ENCODE results near the gene TMEM218. TPM values are rescaled to one million over a fixed set of nuclear protein-coding genes. Genes with fewer than 3 reads are reported as not detected.

Gene TMEM218
- total RNA-seq, 1 donor from 2014 or later = 19.0 TPM

- no peak overlapping the region for H3K4me3 ChIP-seq
- H3K9me3 ChIP-seq = no peaks in the 10 kb centered on the region
- no peaks in the 10 kb centered on the region for H3K27me3 ChIP-seq
- no peak overlapping the region for H3K27ac ChIP-seq
- DNase-seq (no peak), ATAC-seq (no peak)
- H3K4me1 ChIP-seq = peaks cover 5% of the 10 kb centered on the region
- no peaks in the 10 kb centered on the region for H3K36me3 ChIP-seq
- intact Hi-C loops (cut with DNase I) = no loop called here
- no peak for TF ChIP-seq CTCF (IDR thresholded peaks at IDR 0.05)
These were observed 3.1 kb upstream of the TMEM218 start for GRCh38 chr11:125114518-125114917.

- H3K9me3 ChIP-seq = no peaks in the 10 kb centered on the region
- ATAC-seq = no peak
- intact Hi-C loops (cut with DNase I) = no loop called here
- H3K27ac ChIP-seq = peak overlapping the region; percentile 21
- H3K4me3 ChIP-seq = peak overlapping the region; percentile 78
- H3K27me3 ChIP-seq = no peaks in the 10 kb centered on the region
- no peak for DNase-seq
- H3K4me1 ChIP-seq = peaks cover 5% of the 10 kb centered on the region
- TF ChIP-seq CTCF (IDR thresholded peaks at IDR 0.05) = no peak
- H3K36me3 ChIP-seq = no peaks in the 10 kb centered on the region
These were observed 780 bp upstream of the TMEM218 start for GRCh38 chr11:125112208-125112604.

- DNase-seq (no peak), ATAC-seq (no peak)
- intact Hi-C loops (cut with DNase I) = no loop called here
- peaks cover 5% of the 10 kb centered on the region for H3K4me1 ChIP-seq
- no peaks in the 10 kb centered on the region for H3K27me3 ChIP-seq
- H3K27ac ChIP-seq = peak overlapping the region; percentile 74
- H3K36me3 ChIP-seq = no peaks in the 10 kb centered on the region
- peak overlapping the region; percentile 78 for H3K4me3 ChIP-seq
- TF ChIP-seq CTCF (IDR thresholded peaks at IDR 0.05) = no peak
- H3K9me3 ChIP-seq = no peaks in the 10 kb centered on the region
These were observed 454 bp downstream of the TMEM218 start for GRCh38 chr11:125111001-125111342.

- no peaks in the 10 kb centered on the region for H3K36me3 ChIP-seq
- H3K4me1 ChIP-seq = peaks cover 5% of the 10 kb centered on the region
- peak overlapping the region; percentile 78 for H3K4me3 ChIP-seq
- no peaks in the 10 kb centered on the region for H3K27me3 ChIP-seq
- intact Hi-C loops (cut with DNase I) = no loop called here
- no peak for TF ChIP-seq CTCF (IDR thresholded peaks at IDR 0.05)
- DNase-seq = no peak
- ATAC-seq = no peak
- no peaks in the 10 kb centered on the region for H3K9me3 ChIP-seq
- no peak overlapping the region for H3K27ac ChIP-seq
These were observed 920 bp downstream of the TMEM218 start for GRCh38 chr11:125110506-125110905.

- no peak for TF ChIP-seq CTCF (IDR thresholded peaks at IDR 0.05)
- no peak for ATAC-seq
- H3K4me1 ChIP-seq = peaks cover 5% of the 10 kb centered on the region
These were observed 3.0 kb downstream of the TMEM218 start for GRCh38 chr11:125108469-125108868.

GRCh38 chr11:125105926-125106325 lies 5.5 kb downstream of the TMEM218 start:
- Histone ChIP-seq H3K4me3 (no peak overlapping the region), H3K27ac (no peak overlapping the region), H3K4me1 (peaks cover 5% of the 10 kb centered on the region), H3K27me3 (no peaks in the 10 kb centered on the region), H3K36me3 (peaks cover 8% of the 10 kb centered on the region), H3K9me3 (no peaks in the 10 kb centered on the region)
- TF ChIP-seq CTCF (IDR thresholded peaks at IDR 0.05) = no peak
- ATAC-seq (no peak), DNase-seq (no peak)
- intact Hi-C loops (cut with DNase I) = no loop called here

More at GRCh38 chr11:125108469-125108868, 3.0 kb downstream of the TMEM218 start:
- intact Hi-C loops (cut with DNase I) = no loop called here
- Histone ChIP-seq H3K36me3 (no peaks in the 10 kb centered on the region), H3K27me3 (no peaks in the 10 kb centered on the region), H3K9me3 (no peaks in the 10 kb centered on the region), H3K4me3 (no peak overlapping the region), H3K27ac (no peak overlapping the region)
- no peak for DNase-seq
